NCI-H128 (cell line): Measurements from ENCODE around the gene RHBDF1.
A peak's percentile ranks its signal among the peaks of the same experiment; 100 is the strongest.
"Not testable (repeated sequence)": the region's sequence is repeated elsewhere in the genome, so short reads cannot be mapped to it uniquely, and the experiment has no call there.

ENCODE experiments used
- DNase-seq: peaks from one replicate; lab custom pipeline; 2025; ENCODE audit not compliant: unreplicated experiment; lab: John Stamatoyannopoulos, UW

The RHBDF1 gene

DNA sequence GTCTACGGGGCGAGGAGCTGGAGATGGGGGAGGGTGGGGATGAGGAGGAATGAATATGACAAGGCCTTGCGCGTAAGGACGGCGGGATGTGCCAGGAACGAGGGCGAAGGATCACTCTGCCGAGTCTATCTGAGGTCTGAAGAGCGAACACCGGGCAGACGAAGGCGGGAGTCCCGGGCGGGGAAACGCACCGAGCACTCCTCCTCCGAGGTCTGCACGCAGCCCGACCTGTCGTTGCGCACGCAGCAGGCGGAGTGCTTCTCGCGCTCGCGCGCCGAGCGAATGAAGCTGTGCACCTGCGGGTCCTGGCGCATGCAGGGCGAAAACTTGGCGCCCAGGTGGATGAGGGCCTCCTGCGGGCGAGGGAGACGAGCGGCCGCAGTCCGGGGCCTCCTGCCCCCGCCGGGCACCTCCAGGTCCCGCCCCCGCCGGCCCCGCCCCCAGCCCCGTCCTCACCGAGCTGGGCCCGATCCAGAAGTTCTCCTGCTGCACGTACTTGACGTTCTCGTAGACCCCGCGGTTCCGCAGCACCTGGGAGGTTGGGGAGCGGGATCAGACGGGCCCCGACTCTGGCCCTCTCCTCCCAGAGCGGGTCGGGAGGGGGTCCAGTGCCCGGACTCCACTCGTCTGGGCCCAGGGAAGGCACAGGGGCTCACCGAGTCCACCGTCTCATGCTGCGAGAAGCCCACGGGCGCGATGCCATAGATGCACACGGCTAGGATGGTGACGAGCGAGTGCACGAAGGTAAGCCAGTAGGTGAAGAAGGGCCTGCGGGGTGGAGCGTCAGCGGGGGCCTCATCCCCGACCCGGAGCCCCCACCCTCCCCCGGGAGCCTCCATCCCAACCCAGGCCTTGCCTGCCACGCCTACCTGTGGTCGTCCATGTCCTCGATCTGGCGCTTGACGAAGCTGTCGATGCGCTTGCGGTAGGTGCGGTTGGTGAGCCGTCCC lies 11.2 kb downstream of the RHBDF1 start:
- no peak for DNase-seq

GRCh38 chr16:60166-60565 lies 12.3 kb downstream of the RHBDF1 start:
- DNase-seq: no peak

DNA sequence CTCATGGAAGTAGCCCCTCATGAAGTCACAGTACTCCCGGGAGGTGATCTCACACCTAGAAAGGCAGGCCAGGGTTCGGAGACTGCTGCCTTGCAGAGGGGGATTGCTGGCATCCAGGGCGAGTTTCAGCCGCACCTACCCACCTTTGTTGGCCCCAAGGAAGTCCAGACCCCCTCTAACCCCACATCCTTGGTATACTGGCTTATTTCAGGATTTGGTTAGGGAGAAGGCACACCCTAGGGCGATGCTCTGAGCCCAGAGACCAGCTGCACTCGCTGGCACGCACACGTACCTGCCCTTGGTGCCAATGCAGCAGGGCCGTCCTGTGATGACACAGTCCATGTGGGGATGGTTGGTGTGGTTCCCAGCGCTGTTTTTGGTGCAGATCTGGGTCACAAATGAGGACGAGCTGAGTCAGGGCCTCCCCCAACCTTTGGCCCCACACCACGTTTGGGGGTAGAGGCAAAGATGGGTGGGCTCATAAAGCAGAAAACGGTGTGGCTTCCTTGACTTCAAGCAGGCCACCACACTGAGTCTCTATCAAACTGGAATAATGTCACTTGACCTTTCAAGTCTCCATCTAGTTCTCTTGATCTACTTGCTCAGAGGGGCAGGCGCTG lies 12.9 kb downstream of the RHBDF1 start:
- no peak for DNase-seq

DNA sequence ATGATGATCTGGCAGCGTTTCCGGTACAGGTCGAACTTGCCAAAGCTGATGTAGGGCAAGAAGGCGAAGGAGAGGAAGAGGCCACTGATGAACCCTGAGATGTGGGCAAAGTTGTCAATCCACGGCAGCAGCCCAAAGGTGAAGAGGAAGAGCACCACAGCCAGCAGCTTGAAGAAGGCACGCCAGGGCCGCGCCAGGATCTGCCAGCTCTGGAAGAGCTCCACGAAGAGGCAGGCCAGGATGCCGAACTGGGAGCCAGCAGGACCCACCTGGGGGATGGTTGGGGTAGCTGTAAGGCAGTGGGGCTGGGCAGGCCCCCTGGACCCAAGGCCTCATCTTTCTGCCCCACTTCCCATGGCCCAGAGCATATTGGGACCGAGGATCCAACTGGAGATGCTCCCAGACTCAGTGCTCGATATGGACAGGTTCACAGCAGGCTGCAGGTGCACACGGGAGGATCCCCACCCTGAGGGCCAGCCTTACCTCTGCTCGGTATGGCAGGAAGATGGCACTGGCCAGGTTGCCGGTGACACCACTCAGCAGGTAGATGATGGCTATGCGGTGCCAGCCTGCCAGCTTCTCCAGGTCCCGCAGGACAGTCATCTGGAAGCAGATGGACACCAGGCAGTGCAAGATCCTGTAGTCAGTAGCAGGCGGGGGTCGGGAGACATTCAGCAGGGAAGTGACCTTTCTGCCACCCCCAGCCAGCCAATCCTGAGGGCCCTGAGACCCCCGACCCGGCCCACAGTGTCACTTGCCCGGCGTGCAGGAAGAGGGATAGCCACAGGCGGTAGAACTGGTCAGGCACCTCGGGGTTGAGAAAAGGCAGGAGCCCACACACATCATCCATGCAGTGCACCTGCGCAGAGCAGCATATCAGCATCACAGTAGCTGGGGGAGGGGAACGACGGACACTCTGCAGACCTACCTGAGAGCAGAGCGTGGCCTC lies 13.7 kb downstream of the RHBDF1 start:
- DNase-seq: no peak

DNA sequence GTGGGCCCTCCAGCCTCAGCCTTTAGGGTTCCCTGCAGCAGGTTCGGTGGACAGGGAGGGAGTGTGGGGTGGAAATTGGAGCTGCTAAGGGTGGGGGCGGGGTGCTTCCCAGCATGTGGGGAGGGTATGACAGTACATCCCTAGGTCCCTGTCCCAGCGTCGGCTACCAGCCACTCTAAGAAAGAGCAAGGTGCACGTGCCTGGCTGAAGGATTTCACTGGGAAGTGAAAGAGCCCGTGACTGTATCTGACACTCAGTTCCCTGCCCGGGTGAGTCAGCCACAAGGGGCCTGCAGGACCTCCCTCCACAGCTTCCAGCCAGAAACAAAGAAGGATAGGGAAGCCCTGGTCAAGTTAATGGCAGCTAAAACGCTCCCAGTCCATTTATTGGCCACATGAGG lies 14.7 kb downstream of the RHBDF1 start:
- DNase-seq: no peak

GRCh38 chr16:56231-56927 lies 16.1 kb downstream of the RHBDF1 start:
- DNase-seq: no peak

GRCh38 chr16:55571-56136 lies 16.8 kb downstream of the RHBDF1 start:
- no peak for DNase-seq

- DNase-seq: no peak
Measured at GRCh38 chr16:54237-54581, 18.2 kb downstream of the RHBDF1 start.

GRCh38 chr16:53346-54236 lies 18.8 kb downstream of the RHBDF1 start, which contains the start of the genes POLR3K and SNRNP25:
TSS of gene POLR3K (minus strand) at chr16:53608. CDS start at chr16:53586, 22 bp downstream.
TSS of gene SNRNP25 (plus strand) at chr16:53828. CDS start at chr16:54017, 189 bp downstream.
- DNase-seq: peak; percentile 89

- DNase-seq: no peak
Measured at GRCh38 chr16:50769-51591, 21.5 kb downstream of the RHBDF1 start.

- DNase-seq: no peak
Measured at GRCh38 chr16:47234-47633, 25.2 kb downstream of the RHBDF1 start.

- DNase-seq: not testable (repeated sequence)
Measured at GRCh38 chr16:46510-46909, 25.9 kb downstream of the RHBDF1 start.

DNA sequence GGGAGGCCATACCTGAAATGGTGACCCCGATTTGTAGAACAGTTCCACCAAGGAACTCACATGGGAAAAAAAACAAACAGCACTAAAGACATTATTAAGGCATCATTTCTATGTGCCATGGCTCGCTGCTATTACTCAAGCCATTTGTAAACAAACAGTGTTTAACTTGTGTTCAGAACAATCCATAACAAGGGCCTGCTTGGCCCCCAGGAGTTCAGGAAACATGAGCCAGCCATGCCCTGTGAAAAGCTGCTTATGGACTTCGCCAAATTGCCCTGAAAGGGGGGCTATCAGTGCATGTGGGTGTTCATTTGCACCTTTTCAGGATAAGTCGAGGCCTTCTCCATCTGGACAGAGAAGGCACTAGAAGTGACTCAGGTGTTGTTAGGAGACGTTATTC lies 27.0 kb downstream of the RHBDF1 start:
- DNase-seq: no peak

DNA sequence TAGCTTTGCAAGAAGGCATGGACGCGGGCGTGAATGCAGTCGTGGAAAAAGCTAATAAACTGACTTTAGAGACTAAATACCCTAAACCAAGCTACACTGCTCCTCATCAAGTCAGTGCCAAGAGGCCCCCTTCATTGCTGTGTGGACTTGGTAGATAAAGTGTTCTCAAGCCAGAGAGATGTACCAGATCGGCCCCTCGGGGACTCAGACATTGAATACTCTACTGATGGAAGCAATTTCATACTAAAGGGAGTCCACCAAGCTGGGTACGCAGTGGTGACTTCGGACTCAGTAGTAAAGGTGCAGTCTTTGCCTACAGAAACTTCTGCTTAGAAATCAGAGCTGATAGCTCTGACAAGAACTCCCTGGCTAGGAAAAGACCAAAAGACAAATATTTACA lies 27.8 kb downstream of the RHBDF1 start:
- no peak for DNase-seq

DNA sequence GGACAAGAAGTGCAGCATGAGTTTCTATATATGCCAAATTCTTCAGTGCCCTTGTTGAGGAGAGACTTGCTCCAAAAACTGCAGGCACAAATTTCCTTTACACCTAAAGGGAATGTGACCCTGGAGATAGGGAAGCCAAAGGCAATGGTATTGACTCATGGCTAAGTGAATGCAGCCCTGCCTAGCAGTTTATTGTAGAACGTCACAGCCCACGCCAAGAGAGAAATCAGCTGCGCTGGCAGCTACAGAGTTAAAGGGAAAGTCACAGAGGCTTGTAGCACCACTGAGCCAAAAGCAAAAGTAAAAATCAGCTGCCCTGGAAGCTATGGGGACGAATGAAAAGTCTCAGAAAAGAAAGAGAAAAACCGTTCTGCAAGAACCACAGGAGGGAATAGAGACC lies 29.1 kb downstream of the RHBDF1 start:
- no peak for DNase-seq

GRCh38 chr16:42691-43090 lies 29.7 kb downstream of the RHBDF1 start:
- no peak for DNase-seq

GRCh38 chr16:42069-42457 lies 30.4 kb downstream of the RHBDF1 start:
- DNase-seq: no peak

- DNase-seq: no peak
Measured at GRCh38 chr16:41439-42068, 30.9 kb downstream of the RHBDF1 start.
